Osteoblast (primary cell): ENCODE measurements around the gene RPL37A. TPM values are rescaled to one million over a fixed set of nuclear protein-coding genes. Genes with fewer than 3 reads are reported as not detected.

Experiments
- DNase-seq: peaks from one replicate; pipeline ENCODE4 v3.0.0; 2011; ENCODE audit warnings: low spot score, mixed read lengths; ENCODE audit not compliant: insufficient read length; ENCODE audit errors: missing footprints
- H2AFZ ChIP-seq: 2 replicates; pipeline ENCODE4 v1.6.0; 2011; ENCODE audit warnings: mild to moderate bottlenecking, low read length
- H3K27ac ChIP-seq: 2 replicates; pipeline ENCODE4 v1.5.1; 2011; ENCODE audit warnings: mild to moderate bottlenecking, low read depth, low read length, moderate library complexity
- H3K27me3 ChIP-seq: 2 replicates; pipeline ENCODE4 v1.6.0; 2012; ENCODE audit warnings: mild to moderate bottlenecking, control low read depth, inconsistent platforms, low read length, moderate library complexity; ENCODE audit not compliant: insufficient read depth
- H3K36me3 ChIP-seq: 2 replicates; pipeline ENCODE4 v1.5.1; 2011; ENCODE audit warnings: mild to moderate bottlenecking, low read length, control low read depth, moderate library complexity; ENCODE audit not compliant: insufficient read depth
- H3K4me1 ChIP-seq: 2 replicates; pipeline ENCODE4 v1.5.1; 2011; ENCODE audit warnings: mild to moderate bottlenecking, low read length, control low read depth, moderate library complexity; ENCODE audit not compliant: insufficient read depth
- H3K4me2 ChIP-seq: 2 replicates; pipeline ENCODE4 v1.6.0; 2011; ENCODE audit warnings: mild to moderate bottlenecking, low read length; ENCODE audit not compliant: insufficient read depth
- H3K4me3 ChIP-seq: fragments of 200-600 bp; sonication (generic); 3 replicates; pipeline ENCODE4 v1.5.1; 2012; ENCODE audit warnings: mild to moderate bottlenecking, low read length, inconsistent platforms; ENCODE audit not compliant: insufficient read depth
- H3K79me2 ChIP-seq: 2 replicates; pipeline ENCODE4 v1.6.0; 2012; ENCODE audit warnings: mild to moderate bottlenecking, low read length, control low read depth, inconsistent platforms; ENCODE audit not compliant: insufficient read depth
- H3K9me3 ChIP-seq: 2 replicates; pipeline ENCODE4 v1.5.1; 2011; ENCODE audit warnings: low read depth, low read length, control low read depth
- H4K20me1 ChIP-seq: 2 replicates; pipeline ENCODE4 v1.6.0; 2012; ENCODE audit warnings: mild to moderate bottlenecking, low read length, control low read depth; ENCODE audit not compliant: insufficient read depth
- total RNA-seq: library from RNA; depleted of rRNA; stranded (reverse); fragments of >200 nt; gene quantifications from 2 replicates; pipeline ENCODE4 v1.2.3, GENCODE V29; 2012
- TF ChIP-seq, protein P1 (sequence below): IDR thresholded peaks from 2 replicates; pipeline ENCODE4 v1.5.1; 2011; ENCODE audit warnings: mild to moderate bottlenecking, low read depth, low read length, moderate library complexity; ENCODE audit errors: extremely low read depth

The RPL37A gene
- total RNA-seq, 1 donor: 869 TPM

DNA sequence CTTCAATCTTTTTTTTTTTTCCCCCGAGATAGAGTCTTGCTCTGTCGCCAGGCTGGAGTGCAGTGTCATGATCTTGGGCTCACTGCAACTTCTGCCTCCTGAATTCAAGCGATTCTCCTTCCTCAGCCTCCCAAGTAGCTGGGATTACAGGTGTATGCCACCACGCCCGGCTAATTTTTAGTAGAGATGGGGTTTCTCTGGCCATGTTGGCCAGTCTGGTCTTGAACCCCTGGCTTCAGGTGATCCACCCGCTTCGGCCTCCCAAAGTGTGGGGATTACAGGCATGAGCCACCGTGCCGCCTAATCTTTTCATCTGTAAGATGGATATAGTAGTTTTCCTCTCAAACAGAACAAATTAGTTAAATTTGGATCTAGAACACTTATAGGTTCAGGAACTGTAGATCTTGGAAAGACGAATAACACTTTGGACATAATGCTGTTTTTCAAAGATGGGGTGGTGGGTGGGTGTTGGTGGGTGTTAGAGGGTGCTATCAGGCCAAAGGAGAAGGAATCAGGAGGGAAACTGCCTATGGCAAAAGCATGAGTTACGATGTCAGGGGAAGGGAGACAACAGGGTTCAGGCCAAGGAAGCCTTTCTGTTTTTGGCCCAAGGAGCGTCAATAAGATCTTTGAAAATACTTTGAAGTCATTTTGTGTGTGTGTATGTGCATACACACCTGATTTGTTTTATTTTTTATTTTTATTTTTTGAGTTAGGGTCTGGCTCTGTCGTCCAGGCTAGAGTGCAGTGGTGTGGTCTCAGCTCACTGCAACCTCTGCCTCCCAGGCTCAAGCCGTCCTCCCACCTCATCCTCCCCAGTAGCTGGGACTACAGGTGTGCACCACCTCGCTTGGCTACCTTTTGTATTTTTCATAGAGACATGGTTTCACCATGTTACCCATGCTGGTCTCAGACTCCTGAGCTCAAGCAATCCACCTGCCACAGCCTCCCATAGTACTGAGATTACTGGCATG lies 6.8 kb downstream of the RPL37A start:
- TF ChIP-seq, protein P1, sequence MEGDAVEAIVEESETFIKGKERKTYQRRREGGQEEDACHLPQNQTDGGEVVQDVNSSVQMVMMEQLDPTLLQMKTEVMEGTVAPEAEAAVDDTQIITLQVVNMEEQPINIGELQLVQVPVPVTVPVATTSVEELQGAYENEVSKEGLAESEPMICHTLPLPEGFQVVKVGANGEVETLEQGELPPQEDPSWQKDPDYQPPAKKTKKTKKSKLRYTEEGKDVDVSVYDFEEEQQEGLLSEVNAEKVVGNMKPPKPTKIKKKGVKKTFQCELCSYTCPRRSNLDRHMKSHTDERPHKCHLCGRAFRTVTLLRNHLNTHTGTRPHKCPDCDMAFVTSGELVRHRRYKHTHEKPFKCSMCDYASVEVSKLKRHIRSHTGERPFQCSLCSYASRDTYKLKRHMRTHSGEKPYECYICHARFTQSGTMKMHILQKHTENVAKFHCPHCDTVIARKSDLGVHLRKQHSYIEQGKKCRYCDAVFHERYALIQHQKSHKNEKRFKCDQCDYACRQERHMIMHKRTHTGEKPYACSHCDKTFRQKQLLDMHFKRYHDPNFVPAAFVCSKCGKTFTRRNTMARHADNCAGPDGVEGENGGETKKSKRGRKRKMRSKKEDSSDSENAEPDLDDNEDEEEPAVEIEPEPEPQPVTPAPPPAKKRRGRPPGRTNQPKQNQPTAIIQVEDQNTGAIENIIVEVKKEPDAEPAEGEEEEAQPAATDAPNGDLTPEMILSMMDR: no peak
- Histone ChIP-seq H4K20me1 (peaks cover 46% of the 10 kb centered on the region), H3K4me3 (no peak overlapping the region), H3K4me1 (peaks cover 37% of the 10 kb centered on the region), H3K4me2 (no peak overlapping the region), H3K9me3 (no peaks in the 10 kb centered on the region), H3K79me2 (peaks cover 26% of the 10 kb centered on the region), H3K27ac (no peak overlapping the region), H3K36me3 (peaks cover 54% of the 10 kb centered on the region), H3K27me3 (no peaks in the 10 kb centered on the region), H2AFZ (no peak overlapping the region)
- no peak for DNase-seq

DNA sequence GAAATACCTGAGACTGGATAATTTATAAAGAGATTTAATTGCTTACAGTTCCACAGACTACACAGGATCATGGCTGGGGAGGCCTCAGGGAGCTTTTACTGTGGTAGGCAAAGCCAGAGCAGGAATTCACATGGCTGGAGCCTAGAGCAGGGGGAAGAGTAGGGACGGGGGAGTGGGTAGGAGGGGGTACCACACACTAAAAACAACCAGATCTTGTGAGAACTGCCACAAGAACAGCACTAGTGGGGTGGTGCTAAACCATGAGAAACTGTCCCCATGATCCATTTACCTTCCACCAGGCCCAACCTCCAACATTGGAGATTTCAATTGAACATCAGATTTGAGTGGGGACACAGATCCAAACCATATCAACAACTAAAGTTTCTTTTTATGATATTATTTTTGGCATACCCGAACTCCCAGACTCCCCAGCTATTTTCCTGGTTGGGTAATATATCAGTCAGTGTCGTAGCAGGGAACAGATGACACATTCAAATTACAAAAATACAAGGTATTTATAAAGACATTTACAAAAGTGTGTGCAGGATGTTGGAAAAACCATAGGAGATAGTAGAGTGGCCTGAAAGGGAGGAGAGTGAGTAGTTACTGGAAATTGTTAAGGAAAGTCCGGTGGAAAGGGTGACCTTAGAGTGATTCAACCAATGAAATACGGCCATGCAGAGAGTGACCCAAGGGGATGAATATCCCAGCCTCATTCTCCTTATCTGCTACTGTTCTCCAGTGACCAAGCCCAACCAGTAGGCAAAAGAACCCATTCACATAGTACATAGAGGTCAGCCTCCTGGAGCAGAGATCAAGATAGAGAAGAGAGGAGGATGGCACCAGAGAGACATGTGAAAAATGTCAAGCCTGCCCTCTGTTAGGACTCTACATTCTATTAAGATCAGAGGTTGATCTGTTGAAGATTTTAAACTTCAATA lies 8.8 kb downstream of the RPL37A start:
- TF ChIP-seq, protein P1: no peak
- Histone ChIP-seq H2AFZ (no peak overlapping the region), H3K36me3 (peaks cover 33% of the 10 kb centered on the region), H4K20me1 (peaks cover 27% of the 10 kb centered on the region), H3K9me3 (no peaks in the 10 kb centered on the region), H3K27ac (peak overlapping the region; percentile 49), H3K27me3 (no peaks in the 10 kb centered on the region), H3K4me2 (no peak overlapping the region), H3K79me2 (peaks cover 6% of the 10 kb centered on the region), H3K4me1 (peaks cover 32% of the 10 kb centered on the region), H3K4me3 (no peak overlapping the region)
- DNase-seq: peak; percentile 23

DNA sequence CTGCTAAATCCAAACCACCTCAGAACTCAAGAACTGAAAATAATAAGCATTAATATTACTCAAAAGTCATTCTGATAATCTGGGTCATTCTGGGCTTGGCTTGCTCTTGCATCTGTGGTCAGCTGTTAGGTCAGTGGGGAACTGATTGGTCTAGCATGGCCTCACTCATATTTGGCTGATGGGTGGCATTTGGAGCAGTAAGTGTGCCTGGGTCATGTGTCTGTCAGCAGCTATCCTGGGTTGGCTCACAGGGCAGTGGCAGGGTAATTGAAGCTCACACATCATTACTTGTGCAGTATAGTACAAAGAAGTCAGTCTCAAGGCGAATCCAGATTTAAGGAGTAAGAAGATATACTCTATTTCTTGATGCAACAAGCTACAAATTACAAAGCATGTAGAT lies 9.6 kb downstream of the RPL37A start:
- Histone ChIP-seq H3K4me1 (peaks cover 25% of the 10 kb centered on the region), H3K9me3 (no peaks in the 10 kb centered on the region), H3K4me2 (no peak overlapping the region), H3K79me2 (no peaks in the 10 kb centered on the region), H4K20me1 (peaks cover 20% of the 10 kb centered on the region), H3K27ac (peak overlapping the region; percentile 49), H3K27me3 (no peaks in the 10 kb centered on the region), H2AFZ (no peak overlapping the region), H3K4me3 (no peak overlapping the region), H3K36me3 (peaks cover 26% of the 10 kb centered on the region)
- DNase-seq: no peak
- TF ChIP-seq, protein P1: no peak
